ENCODE data around the gene ZNF493.

The ZNF493 gene

DNA sequence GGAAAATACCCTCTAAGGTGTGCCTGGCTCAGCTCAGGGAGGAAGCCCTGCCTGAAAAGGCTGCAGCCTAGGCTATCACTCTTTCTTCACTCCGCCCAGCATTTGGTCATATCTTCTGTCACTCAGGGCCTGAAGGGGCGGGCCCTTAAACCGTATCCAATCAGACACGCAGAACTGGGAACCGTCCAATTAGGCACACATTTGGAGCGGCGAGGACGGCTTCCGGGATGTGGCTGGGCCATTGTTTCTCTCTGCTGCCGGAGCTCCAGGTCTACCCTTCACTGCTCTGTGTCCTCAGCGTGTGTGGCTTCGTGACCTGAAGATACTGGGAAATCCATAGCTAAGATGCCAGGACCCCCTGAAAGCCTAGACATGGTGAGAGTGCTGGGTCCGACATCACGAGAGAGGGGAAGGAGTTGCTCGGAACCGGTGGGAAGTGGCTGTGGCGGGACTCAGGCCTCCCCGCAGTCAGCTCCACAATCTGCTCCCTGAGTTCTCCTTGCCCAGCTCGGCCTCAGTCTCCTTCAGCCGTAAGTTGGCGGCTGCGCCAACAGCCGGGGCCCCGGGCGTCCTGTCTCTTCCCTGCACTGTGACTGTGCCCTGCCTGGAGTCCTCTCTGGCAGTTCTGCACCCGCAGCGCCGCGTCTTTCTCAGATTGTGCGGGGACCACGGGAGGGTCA is at the start of gene ZNF493:
Gene ZNF493 (plus strand): TSS at position 241 of the 680 bp plus-strand sequence. CDS start 105 bp downstream, at position 346.
- in situ Hi-C loops (cut with HindIII; ENCODE audit: low sequenced_read_pairs) = no loop called here
- TF ChIP-seq, protein P1, sequence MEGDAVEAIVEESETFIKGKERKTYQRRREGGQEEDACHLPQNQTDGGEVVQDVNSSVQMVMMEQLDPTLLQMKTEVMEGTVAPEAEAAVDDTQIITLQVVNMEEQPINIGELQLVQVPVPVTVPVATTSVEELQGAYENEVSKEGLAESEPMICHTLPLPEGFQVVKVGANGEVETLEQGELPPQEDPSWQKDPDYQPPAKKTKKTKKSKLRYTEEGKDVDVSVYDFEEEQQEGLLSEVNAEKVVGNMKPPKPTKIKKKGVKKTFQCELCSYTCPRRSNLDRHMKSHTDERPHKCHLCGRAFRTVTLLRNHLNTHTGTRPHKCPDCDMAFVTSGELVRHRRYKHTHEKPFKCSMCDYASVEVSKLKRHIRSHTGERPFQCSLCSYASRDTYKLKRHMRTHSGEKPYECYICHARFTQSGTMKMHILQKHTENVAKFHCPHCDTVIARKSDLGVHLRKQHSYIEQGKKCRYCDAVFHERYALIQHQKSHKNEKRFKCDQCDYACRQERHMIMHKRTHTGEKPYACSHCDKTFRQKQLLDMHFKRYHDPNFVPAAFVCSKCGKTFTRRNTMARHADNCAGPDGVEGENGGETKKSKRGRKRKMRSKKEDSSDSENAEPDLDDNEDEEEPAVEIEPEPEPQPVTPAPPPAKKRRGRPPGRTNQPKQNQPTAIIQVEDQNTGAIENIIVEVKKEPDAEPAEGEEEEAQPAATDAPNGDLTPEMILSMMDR (IDR thresholded peaks at IDR 0.05; ENCODE audit: low read depth, low read length, missing control alignments) = no peak
- peak; percentile 91 for DNase-seq (ENCODE audit: low read depth)
- H3K4me3 ChIP-seq (ENCODE audit: low read depth, low read length) = peak within 1 kb of the TSS; percentile 77

DNA sequence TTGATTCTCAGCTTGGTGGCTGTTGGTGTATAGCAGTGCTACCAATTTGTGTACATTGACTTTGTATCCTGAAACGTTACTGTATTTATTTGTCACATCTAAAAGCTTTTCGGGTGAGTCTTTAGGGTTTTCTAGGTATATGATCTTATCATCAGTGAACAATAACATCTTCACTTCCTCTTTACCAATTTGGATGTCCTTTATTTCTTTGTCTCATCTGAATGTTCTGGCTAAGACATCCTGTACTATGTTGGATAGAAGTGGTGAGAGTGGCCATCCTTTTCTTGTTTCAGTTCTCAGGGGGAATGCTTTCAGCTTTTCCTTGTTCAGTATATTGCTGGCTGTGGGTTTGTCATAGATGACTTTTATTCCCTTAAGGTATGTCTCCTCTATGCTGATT is 44.1 kb upstream of the ZNF493 start:
- no peak overlapping the region for H3K4me3 ChIP-seq (ENCODE audit: low read depth, low read length)
- no peak for DNase-seq (ENCODE audit: low read depth)
- in situ Hi-C loops (cut with HindIII; ENCODE audit: low sequenced_read_pairs) = no loop called here
- TF ChIP-seq, protein P1 (IDR thresholded peaks at IDR 0.05; ENCODE audit: low read depth, low read length, missing control alignments) = no peak

DNA sequence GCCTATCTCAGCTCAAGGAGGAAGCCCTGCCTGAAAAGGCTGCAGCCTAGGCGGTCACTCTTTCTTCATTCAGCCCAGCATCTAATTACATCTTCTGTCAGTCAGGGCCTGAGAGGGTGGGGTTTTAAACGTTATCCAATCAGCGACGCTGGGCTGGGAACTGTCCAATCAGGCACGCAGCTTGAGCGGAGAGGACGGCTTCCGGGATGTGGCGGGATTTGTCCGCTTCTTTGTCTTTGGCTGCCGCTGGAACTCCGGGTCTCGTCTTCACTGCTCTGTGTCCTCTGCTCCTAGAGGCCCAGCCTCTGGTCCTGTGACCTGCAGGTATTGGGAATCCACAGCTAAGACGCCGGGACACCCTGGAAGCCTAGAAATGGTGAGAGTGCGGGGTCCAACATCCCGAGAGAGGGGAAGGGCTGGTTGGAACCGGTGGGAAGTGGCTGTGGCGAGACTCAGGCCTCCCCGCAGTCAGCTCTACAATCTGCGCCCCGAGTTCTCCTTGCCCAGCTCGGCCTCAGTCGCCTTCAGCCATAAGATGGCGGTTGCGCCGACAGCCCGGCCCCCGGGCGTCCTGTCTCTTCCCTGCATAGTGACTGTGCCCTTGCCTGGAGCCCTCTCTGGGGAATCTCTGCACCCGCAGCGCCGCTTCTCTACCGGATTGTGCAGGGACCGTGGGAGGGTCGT is 38.0 kb upstream of the ZNF493 start, which contains the start of gene ZNF738:
Gene ZNF738 (plus strand): TSS at position 233 of the 684 bp plus-strand sequence. CDS start 141 bp downstream, at position 374.
- peak; percentile 93 for DNase-seq (ENCODE audit: low read depth)
- TF ChIP-seq, protein P1 (IDR thresholded peaks at IDR 0.05; ENCODE audit: low read depth, low read length, missing control alignments) = no peak
- in situ Hi-C loops (cut with HindIII; ENCODE audit: low sequenced_read_pairs) = no loop called here
- H3K4me3 ChIP-seq (ENCODE audit: low read depth, low read length) = peak within 1 kb of the TSS; percentile 85

GRCh38 chr19:21362291-21362690 is 34.6 kb upstream of the ZNF493 start:
- TF ChIP-seq, protein P1 (IDR thresholded peaks at IDR 0.05; ENCODE audit: low read depth, low read length, missing control alignments) = no peak
- in situ Hi-C loops (cut with HindIII; ENCODE audit: low sequenced_read_pairs) = no loop called here
- no peak for DNase-seq (ENCODE audit: low read depth)
- no peak overlapping the region for H3K4me3 ChIP-seq (ENCODE audit: low read depth, low read length)

GRCh38 chr19:21383980-21384582 is 12.9 kb upstream of the ZNF493 start:
- in situ Hi-C loops (cut with HindIII; ENCODE audit: low sequenced_read_pairs) = no loop called here
- DNase-seq (ENCODE audit: low read depth) = no peak
- no peak overlapping the region for H3K4me3 ChIP-seq (ENCODE audit: low read depth, low read length)
- TF ChIP-seq, protein P1 (IDR thresholded peaks at IDR 0.05; ENCODE audit: low read depth, low read length, missing control alignments) = no peak

GRCh38 chr19:21396121-21396520 is 812 bp upstream of the ZNF493 start:
- TF ChIP-seq, protein P1 (IDR thresholded peaks at IDR 0.05; ENCODE audit: low read depth, low read length, missing control alignments) = no peak

More at GRCh38 chr19:21396121-21396520, 812 bp upstream of the ZNF493 start:
- H3K4me3 ChIP-seq (ENCODE audit: low read depth, low read length) = no peak overlapping the region
- no peak for DNase-seq (ENCODE audit: low read depth)
- in situ Hi-C loops (cut with HindIII; ENCODE audit: low sequenced_read_pairs) = no loop called here
